ENCODE results near the gene SULT1A1. TPM values are rescaled to one million over a fixed set of nuclear protein-coding genes. Genes with fewer than 3 reads are reported as not detected.

SULT1A1 gene
- polyA plus RNA-seq, 12 donors, result 5.4 to 21.7 (median 11.2) TPM; not detected in 1

DNA sequence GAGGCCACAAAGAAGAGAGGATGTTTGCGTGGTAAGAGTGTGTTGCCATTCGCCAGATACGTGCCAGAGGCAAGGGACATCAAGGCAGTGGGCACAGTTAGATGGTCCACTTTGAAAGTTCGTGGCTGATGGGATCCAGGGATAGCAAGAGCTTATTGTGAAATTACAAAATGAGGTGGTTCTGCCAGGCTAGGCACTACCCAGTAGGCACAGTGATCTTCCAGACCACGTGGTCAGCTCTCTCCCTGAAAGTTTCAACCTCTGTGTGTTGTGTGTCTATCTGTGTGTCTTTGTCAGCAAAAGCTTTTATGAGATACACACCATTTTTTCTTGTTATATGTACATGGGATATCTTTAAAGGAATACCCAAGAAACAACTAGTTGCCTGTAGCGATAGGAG, 46.6 kb downstream of the SULT1A1 start:
- DNase-seq, result no peak

DNA sequence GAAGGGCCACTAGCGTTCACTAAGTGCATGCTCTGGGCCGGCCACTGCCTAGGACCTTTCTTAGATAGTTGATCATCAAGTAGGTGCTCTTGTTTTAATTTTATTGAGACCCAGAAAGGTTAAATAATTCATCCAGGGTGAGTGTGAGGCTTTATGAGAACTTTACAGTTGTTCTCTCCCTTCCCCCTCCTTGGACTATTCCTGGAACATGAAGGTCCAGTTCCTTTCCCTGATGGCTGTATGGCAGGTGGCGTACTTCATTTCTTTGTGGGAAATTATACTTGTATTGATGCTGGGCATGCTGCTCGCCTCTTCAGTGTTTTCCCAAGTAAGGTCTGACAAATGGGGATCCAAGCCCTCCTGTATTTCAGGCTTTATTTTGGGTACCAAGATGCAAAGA, 47.6 kb downstream of the SULT1A1 start:
- no peak for DNase-seq

DNA sequence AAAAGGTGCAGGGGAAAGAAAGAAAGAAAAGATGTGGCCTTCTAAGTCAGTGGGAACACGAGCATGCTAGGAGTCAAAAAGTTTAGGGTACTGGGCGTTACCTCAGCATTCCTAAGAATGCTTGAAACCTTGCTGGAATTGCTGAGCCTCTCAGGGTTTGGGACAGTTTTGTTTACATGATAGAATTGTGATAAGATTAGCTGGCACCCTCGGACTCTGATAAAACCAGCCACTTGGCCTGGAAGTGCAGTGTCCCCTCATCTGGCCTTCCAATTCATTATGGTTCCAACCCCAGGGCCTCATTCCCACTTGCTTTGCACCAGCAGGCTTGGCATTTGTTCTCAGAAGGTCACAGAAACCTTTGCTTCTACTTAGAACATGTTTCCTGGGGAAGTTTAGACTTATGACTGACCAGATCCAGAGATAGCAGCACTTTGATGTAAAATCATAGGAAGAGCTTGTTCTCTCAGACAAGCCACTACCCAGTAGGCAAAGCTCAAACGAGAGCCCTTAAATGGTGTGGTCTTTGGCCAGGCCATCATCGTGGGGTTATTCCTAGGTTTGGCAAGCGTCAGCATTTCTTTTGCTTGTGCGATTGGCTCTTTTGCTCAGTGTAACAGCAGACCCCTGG, 48.2 kb downstream of the SULT1A1 start:
- DNase-seq, result no peak

DNA sequence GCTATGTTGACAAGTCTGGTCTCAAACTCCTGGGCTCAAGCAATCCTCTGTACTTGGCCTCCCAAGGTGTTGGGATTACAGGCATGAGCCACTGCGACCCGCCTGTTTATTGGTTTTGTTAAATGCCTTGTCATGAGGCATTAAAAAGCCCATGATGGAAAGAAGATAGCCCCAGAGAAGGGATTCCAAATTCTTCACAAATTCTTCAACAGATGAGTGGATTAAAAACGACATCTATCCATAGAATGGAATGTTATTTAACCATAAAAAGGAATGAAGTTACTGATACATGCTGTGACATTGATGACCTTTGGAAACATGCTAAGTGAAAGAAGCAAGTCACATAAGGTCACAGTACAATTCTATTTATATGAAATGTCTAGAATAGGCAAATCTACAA, 51.4 kb downstream of the SULT1A1 start:
- DNase-seq, result no peak

DNA sequence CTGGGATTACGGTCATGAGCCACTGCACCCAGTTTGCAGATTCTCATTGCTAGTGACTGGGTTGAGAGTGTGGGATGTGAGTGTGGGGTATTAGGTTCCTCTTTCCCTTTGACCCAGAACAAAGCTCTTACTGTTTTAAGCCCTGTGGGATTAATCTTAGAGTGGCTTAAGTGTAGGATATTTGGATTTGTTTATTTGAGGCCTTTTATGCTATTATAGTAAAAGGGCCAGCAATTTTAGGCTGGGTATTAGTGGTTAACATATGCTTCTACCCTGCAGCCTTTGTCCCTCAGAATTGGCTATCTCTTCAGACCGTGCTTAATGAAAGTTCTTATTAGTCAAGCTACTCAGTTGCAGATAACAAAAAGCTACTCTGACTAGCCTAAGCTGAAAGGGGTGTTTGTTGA, 52.9 kb downstream of the SULT1A1 start:
- DNase-seq, result no peak

DNA sequence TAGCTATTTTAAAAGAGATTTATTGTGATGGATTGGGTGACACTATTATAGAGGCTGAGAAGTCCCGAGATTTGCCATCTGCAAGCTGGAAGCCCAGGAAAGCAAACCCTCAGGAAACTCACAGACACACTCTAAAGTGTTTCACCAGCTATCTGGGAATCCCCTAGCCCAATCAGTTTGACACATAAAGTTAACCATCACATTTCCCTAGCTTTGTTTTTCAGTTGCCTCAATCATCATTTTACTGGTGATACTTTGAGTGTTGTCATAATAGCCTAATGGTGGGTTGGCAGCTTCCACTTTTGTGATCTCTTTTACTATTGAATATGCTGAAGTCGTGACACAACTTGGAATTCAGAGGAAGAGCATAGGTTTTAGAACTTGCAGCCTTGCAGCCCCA, 54.3 kb downstream of the SULT1A1 start:
- no peak for DNase-seq

Other genes starting within 250 kb of the SULT1A1 start
- gene NPIPB6, start 246.5 kb downstream of the SULT1A1 start, polyA plus RNA-seq (ENCODE audit: insufficient read length in 12 of 12), result 1 to 10 TPM in 5 of 12 donors, under 1 TPM in 5, not detected in 2; 0.34 to 2.9 (median 1.0) TPM
- 100 to 1,000 TPM in 2 of 12 donors, 10 to 100 TPM in 9, not detected in 1; 34.5 to 151 (median 79.1) TPM for gene EIF3CL, start 206.2 kb downstream of the SULT1A1 start, polyA plus RNA-seq (ENCODE audit: insufficient read length in 12 of 12)
- under 1 TPM in 7 of 12 donors, not detected in 5; 0.11 to 0.52 (median 0.27) TPM for gene NPIPB7, start 137.7 kb downstream of the SULT1A1 start, polyA plus RNA-seq (ENCODE audit: insufficient read length in 12 of 12)
- gene CLN3, start 118.0 kb downstream of the SULT1A1 start, polyA plus RNA-seq (ENCODE audit: insufficient read length in 12 of 12), result 10 to 100 TPM in 11 of 12 donors, not detected in 1; 13.0 to 73.2 (median 14.1) TPM
- gene APOBR, start 115.4 kb downstream of the SULT1A1 start, polyA plus RNA-seq (ENCODE audit: insufficient read length in 12 of 12), result 1 to 10 TPM in 2 of 12 donors, under 1 TPM in 9, not detected in 1; 0.40 to 5.0 (median 0.58) TPM
- gene IL27, start 103.2 kb downstream of the SULT1A1 start, polyA plus RNA-seq (ENCODE audit: insufficient read length in 12 of 12), result not detected
- gene NUPR1, start 71.1 kb downstream of the SULT1A1 start, polyA plus RNA-seq (ENCODE audit: insufficient read length in 12 of 12), result 10 to 100 TPM in 11 of 12 donors, not detected in 1; 23.0 to 68.0 (median 31.1) TPM
- 10 to 100 TPM in 10 of 12 donors, 1 to 10 TPM in 1, not detected in 1; 8.4 to 26.0 (median 14.8) TPM for gene SGF29, start 56.1 kb downstream of the SULT1A1 start, polyA plus RNA-seq (ENCODE audit: insufficient read length in 12 of 12)
- gene SULT1A2, start 13.0 kb downstream of the SULT1A1 start, polyA plus RNA-seq (ENCODE audit: insufficient read length in 12 of 12), result 1 to 10 TPM in 1 of 12 donors, under 1 TPM in 9, not detected in 2; 0.39 to 1.1 (median 0.64) TPM
- under 1 TPM in 6 of 12 donors, not detected in 6; 0.11 to 0.67 (median 0.42) TPM for gene NPIPB8, start 28.0 kb upstream of the SULT1A1 start, polyA plus RNA-seq (ENCODE audit: insufficient read length in 12 of 12)
- gene EIF3C, start 101.4 kb upstream of the SULT1A1 start, polyA plus RNA-seq (ENCODE audit: insufficient read length in 12 of 12), result 100 to 1,000 TPM in 10 of 12 donors, 10 to 100 TPM in 1, not detected in 1; 86.4 to 613 (median 309) TPM
- 1 to 10 TPM in 8 of 12 donors, under 1 TPM in 3, not detected in 1; 0.37 to 6.8 (median 1.7) TPM for gene NPIPB9, start 141.7 kb upstream of the SULT1A1 start, polyA plus RNA-seq (ENCODE audit: insufficient read length in 12 of 12)
- gene ATXN2L, start 213.0 kb upstream of the SULT1A1 start, polyA plus RNA-seq (ENCODE audit: insufficient read length in 12 of 12), result 100 to 1,000 TPM in 2 of 12 donors, 10 to 100 TPM in 9, not detected in 1; 56.0 to 174 (median 71.2) TPM
- 100 to 1,000 TPM in 11 of 12 donors, not detected in 1; 108 to 176 (median 142) TPM for gene TUFM, start 236.3 kb upstream of the SULT1A1 start, polyA plus RNA-seq (ENCODE audit: insufficient read length in 12 of 12)